NK-92 treated with Interleukin-12 subunit alpha and Interleukin-12 subunit beta, amount 100 ng/mL, for 24 hours (cell line): ENCODE data around the gene PIK3R2.
"Not testable (repeated sequence)": the region's sequence is repeated elsewhere in the genome, so short reads cannot be mapped to it uniquely, and the experiment has no call there.

Experiments
- DNase-seq: peaks from one replicate; lab custom pipeline; 2025; lab: John Stamatoyannopoulos, UW

Gene PIK3R2

DNA sequence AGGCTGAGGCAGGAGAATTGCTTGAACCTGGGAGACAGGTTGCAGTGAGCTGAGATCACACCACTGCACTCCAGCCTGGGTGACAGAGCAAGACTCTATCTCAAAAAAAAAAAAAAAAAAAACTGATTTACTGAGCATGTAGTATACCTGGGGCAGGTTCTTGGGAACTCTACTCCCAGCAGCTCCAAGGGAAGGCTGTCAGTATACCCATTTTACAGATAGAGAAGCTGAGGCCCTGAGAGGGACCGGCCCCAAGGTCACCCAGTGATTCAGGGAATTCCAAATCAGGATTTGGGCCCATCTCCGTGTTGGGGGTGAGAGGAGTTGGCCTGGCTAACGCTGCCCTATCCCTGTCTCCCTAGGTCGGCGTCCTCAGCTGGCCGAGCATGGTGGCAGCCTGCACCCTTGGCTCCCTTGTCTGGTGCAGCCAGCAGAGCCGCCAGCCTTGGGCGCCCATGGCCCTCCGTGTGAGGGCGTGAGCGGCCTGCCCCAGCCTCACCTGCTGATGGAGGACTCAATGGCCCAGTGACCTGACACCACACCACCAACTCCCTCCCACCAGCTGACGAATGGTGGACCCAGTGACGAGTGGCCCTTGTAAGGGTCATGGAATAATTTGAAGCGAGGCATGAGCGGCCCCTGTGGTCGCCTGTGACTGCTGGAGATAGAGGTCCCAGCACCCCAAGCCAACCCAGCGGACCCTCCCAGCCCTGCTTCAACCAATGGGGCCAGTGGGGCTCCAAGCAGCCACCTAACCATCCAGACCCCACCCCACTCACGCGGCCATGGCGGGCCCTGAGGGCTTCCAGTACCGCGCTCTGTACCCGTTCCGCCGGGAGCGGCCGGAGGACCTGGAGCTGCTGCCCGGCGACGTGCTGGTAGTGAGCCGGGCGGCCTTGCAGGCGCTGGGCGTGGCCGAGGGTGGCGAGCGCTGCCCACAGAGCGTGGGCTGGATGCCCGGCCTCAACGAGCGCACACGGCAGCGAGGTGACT is 2.4 kb downstream of the PIK3R2 start:
- no peak for DNase-seq

DNA sequence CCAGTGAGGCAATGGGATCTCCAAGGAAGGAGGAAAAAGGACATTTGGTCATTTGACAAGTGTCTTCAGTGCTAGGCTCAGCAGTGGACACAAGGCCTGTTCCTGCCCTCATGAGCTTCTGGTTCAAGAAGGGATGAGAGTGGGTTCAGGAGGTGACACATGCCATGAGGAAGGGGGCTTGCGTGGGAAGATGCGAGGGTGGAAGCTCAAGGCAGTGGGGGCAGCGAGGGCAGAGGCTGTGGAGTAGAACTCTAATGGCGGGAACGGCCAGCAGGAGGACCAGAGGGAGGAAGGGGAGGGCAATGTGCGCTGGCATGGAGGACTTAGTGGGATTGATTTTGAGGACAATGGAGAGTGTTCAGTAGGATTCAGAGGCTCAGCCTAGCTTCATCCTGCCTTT is 3.3 kb downstream of the PIK3R2 start:
- no peak for DNase-seq

- DNase-seq = no peak
These were observed 4.0 kb downstream of the PIK3R2 start for GRCh38 chr19:18156841-18157464.

- no peak for DNase-seq
These were observed 4.6 kb downstream of the PIK3R2 start for GRCh38 chr19:18157465-18158063.

DNA sequence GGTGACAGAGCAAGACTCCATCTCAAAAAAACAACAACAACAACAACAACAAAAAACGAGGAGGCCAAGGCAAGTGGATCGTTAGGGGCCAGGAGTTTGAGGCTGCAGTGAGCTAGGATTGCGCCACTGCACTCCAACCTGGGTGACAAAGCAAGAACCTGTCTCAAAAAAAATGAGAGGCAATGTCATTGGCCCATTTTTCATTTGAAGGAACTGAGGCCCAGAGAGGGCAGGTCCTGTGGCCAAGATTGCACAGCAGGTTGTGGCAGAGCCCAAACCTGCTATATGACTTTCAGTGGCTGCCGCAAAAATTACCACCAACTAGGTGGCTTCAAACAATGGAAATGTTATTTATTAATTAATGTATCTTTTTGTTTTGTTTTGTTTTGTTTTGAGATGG is 5.5 kb downstream of the PIK3R2 start:
- no peak for DNase-seq

- not testable (repeated sequence) for DNase-seq
These were observed 6.2 kb downstream of the PIK3R2 start for GRCh38 chr19:18159059-18159616.

DNA sequence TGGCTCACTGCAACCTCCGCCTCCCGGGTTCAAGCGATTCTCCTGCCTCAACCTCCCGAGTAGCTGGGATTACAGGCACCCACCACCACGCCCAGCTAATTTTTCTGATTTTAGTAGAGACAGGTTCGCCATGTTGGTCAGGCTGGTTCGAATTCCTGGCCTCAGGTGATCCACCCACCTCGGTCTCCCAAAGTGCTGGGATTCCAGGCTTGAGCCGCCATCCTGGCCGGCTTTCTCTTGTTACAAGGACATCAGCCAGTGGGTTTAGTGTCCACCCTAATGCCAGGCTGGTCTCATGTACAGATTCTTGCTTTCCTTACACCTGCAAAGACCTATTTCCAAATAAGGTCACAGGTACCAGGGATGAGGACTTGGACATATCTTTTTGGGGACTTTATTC is 6.8 kb downstream of the PIK3R2 start:
- no peak for DNase-seq

DNA sequence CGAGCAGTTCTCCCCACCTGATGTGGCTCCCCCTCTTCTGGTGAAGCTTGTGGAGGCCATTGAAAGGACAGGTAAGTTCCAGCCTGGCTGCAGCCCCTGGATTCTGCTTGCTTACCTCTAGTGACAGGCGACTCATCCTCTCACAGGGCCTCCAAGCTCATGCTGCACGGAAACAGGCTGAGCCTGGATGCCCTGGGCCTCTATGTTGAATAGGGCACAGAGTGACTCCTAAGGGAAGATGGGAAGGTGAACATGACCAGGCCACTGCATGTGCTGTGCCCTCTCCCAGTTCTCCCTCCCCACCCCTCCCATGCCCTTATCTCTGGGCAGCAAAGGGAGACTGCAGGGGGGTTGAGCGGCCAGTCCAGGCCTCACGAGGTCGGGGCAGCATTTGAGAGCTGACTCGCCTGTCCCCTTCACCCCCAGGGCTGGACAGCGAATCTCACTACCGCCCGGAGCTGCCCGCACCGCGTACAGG is 7.6 kb downstream of the PIK3R2 start:
- no peak for DNase-seq

DNA sequence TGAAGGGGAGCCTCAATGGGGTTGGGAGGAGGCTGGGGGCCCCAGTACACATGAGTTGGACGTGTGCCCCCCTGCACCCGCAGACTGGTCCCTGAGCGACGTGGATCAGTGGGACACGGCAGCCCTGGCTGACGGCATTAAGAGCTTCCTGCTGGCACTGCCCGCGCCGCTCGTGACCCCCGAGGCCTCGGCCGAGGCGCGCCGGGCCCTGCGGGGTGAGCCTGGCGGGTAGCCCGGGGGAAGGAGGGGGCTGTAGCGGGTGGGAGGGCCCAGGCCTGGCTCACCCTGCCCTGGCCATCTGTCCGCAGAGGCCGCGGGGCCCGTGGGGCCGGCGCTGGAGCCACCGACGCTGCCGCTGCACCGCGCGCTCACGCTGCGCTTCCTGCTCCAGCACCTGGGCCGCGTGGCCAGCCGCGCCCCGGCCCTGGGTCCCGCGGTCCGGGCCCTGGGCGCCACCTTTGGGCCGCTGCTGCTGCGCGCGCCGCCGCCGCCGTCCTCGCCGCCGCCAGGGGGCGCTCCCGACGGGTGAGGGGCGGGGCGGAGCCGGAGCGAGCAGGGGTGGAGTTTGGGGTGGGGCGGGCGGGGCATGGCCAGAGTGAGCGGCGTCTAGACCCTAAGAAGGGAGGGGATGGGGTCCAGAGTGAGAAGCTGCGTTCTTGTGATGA is 8.1 kb downstream of the PIK3R2 start:
- DNase-seq = peak; percentile 57

- no peak for DNase-seq
These were observed 8.7 kb downstream of the PIK3R2 start for GRCh38 chr19:18161636-18162002.

GRCh38 chr19:18164072-18164471 is 11.1 kb downstream of the PIK3R2 start:
- DNase-seq = no peak

DNA sequence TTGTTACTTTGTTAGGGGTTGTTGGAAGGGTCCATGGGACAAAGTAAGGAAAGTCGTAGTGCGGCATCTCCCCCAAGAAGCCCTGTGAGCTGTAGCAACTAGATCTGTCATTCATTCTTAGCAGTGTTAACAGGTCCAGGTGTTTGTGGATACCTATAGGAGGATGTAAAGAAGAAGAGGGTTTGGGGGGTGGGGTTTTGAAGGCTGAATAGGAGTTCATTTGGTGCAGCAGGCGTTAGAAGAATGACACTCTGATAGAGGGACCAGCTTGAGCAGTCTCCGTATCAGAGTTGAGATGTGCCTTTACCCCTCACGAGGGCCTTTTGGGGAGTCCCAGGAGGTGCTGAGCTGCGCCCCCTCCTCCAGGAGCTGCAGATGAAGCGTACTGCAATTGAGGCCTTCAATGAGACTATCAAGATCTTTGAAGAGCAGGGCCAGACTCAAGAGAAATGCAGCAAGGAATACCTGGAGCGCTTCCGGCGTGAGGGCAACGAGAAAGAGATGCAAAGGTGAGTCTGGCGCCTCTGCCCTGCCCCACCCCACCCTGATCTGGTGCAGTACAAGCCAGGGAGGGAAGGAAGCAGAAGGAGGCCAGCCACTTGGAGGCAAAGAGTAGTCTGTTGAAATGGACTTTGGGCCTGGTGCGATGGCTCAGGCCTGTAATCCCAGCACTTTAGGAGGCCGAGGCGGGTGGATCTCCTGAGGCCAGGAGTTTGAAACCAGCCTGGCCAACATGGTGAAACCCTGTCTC is 13.0 kb downstream of the PIK3R2 start:
- no peak for DNase-seq

- DNase-seq = no peak
These were observed 14.0 kb downstream of the PIK3R2 start for GRCh38 chr19:18167011-18167410.

GRCh38 chr19:18167975-18168645 is 15.1 kb downstream of the PIK3R2 start:
- peak; percentile 39 for DNase-seq

DNA sequence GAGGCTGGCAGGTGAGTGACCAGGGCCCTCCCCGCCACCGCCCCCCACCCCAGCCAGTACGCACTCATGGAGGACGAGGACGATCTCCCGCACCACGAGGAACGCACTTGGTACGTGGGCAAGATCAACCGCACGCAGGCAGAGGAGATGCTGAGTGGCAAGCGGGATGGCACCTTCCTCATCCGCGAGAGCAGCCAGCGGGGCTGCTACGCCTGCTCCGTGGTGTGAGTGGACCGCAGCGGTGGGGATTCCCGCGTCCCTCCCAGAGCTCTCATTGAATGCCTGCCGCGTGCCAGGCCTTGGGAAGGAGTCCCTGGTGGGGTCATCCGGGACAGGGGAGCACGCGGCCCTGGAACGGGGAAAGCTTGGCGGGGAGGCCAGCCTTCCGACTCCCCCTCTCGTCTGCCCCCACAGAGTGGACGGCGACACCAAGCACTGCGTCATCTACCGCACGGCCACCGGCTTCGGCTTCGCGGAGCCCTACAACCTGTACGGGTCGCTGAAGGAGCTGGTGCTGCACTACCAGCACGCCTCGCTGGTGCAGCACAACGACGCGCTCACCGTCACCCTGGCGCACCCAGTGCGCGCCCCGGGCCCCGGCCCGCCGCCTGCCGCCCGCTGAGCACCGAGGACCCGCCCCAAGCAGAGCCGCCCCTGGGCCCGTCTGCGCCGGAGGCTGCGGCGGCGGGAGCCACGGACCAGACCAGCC is 15.9 kb downstream of the PIK3R2 start:
- no peak for DNase-seq

GRCh38 chr19:18170714-18171255 is 17.8 kb downstream of the PIK3R2 start:
- DNase-seq = no peak

GRCh38 chr19:18171605-18172327 is 18.8 kb downstream of the PIK3R2 start:
- DNase-seq = no peak

- DNase-seq = no peak
These were observed 19.5 kb downstream of the PIK3R2 start for GRCh38 chr19:18172331-18173053.
